A549 (cell line): Measurements from ENCODE around the gene SLC4A3. TPM values are rescaled to one million over a fixed set of nuclear protein-coding genes. Genes with fewer than 3 reads are reported as not detected.
"Not testable (repeated sequence)": the region's sequence is repeated elsewhere in the genome, so short reads cannot be mapped to it uniquely, and the experiment has no call there.

Source experiments
- ATAC-seq, 2 experiments: fragments of 200-7000 bp in 1 of 2; fragments of >200 bp in 1 of 2; cut with Nextera tagmentation in 1 of 2; cut with Tn5 transposase in 1 of 2; 3 replicates each; pipeline versions ENCODE4 v1.8.0 to v1.9.1; 2018 to 2020; ENCODE audit warnings: mild to moderate bottlenecking in 1 of 2, moderate library complexity in 1 of 2
- CTCF ChIA-PET: fragments of 300-600 bp; sonication (Branson Sonifier 250); formaldehyde crosslinking; extraction: SDS; loops from one replicate; lab custom pipeline; 2021; ENCODE audit warnings: antibody characterized with exemption, inconsistent platforms; lab: Yijun Ruan, JAX
- POLR2A ChIA-PET: fragments of 350-600 bp; formaldehyde crosslinking; extraction: SDS; loops from one replicate; lab custom pipeline; 2021; ENCODE audit warnings: antibody characterized with exemption, inconsistent platforms; lab: Yijun Ruan, JAX
- DNase-seq, 2 experiments: peaks; one replicate each; pipeline versions ENCODE4 v3.0.0 to v3.0.0-alpha.2; 2011 to 2016; ENCODE audit warnings: low read depth in 1 of 2, low spot score in 1 of 2
- FAIRE-seq: peaks from 2 replicates; lab custom pipeline; 2011; peaks lifted over from hg19 to GRCh38; lab: Jason Lieb, UNC
- H3K27ac ChIP-seq, 2 experiments: fragments of >200 bp; sonication (Bioruptor Twin); formaldehyde crosslinking; 3 replicates each; pipeline ENCODE4 v1.5.1; 2016 to 2017
- H3K4me1 ChIP-seq: fragments of >200 bp; sonication (Bioruptor Twin); formaldehyde crosslinking; 3 replicates; pipeline ENCODE4 v1.6.1; 2016
- H3K4me2 ChIP-seq: fragments of >200 bp; sonication (Bioruptor Twin); formaldehyde crosslinking; 3 replicates; pipeline ENCODE4 v1.6.1; 2016
- H3K4me3 ChIP-seq: fragments of >200 bp; sonication (Bioruptor Twin); formaldehyde crosslinking; 3 replicates; pipeline ENCODE4 v1.5.1; 2016
- H3K9me3 ChIP-seq: fragments of >200 bp; sonication (Bioruptor Twin); formaldehyde crosslinking; 3 replicates; pipeline ENCODE4 v1.6.1; 2016
- ATOH8 ChIP-seq: fragments of 250-450 bp; sonication (Bioruptor Pico); IDR thresholded peaks from 2 replicates; pipeline ENCODE4 v1.5.0; 2020; ENCODE audit warnings: low read depth, mild to moderate bottlenecking, moderate library complexity
- BHLHE40 ChIP-seq: IDR thresholded peaks from 2 replicates; pipeline ENCODE4 v1.6.1; 2012; ENCODE audit warnings: low read depth, low read length, inconsistent platforms
- EHMT2 ChIP-seq: fragments of 200-600 bp; sonication (generic); IDR thresholded peaks from 2 replicates; pipeline ENCODE4 v1.6.1; 2016; ENCODE audit warnings: antibody characterized with exemption, low read depth, mild to moderate bottlenecking, moderate library complexity
- HMGXB4 ChIP-seq: fragments of 250-450 bp; sonication (Bioruptor Pico); IDR thresholded peaks from 2 replicates; pipeline ENCODE4 v1.5.0; 2021; ENCODE audit warnings: mild to moderate bottlenecking, moderate library complexity, borderline replicate concordance
- HOXB5 ChIP-seq: fragments of 250-450 bp; sonication (Bioruptor Pico); IDR thresholded peaks from 2 replicates; pipeline ENCODE4 v1.5.0; 2020; ENCODE audit warnings: mild to moderate bottlenecking, moderate library complexity
- JUN ChIP-seq, 2 experiments: fragments of >200 bp; sonication (Bioruptor Twin); formaldehyde crosslinking; IDR thresholded peaks; 2 replicates in 1 of 2; 3 replicates in 1 of 2; pipeline ENCODE4 v1.6.1; 2016 to 2017
- JUNB ChIP-seq: fragments of >200 bp; sonication (Bioruptor Twin); formaldehyde crosslinking; IDR thresholded peaks from 2 replicates; pipeline ENCODE4 v1.6.1; 2016
- MYC ChIP-seq: IDR thresholded peaks from 2 replicates; pipeline ENCODE4 v1.6.1; 2012; ENCODE audit warnings: mild to moderate bottlenecking, inconsistent platforms, low read length, improper control_type of control experiment, borderline replicate concordance
- NPAS2 ChIP-seq: fragments of 250-450 bp; sonication (Bioruptor Pico); IDR thresholded peaks from 2 replicates; pipeline ENCODE4 v1.8.0; 2022; ENCODE audit warnings: mild to moderate bottlenecking, moderate library complexity, borderline replicate concordance
- RCOR1 ChIP-seq: fragments of 150-350 bp; IDR thresholded peaks from 2 replicates; pipeline ENCODE4 v1.6.1; 2014; ENCODE audit warnings: antibody characterized with exemption, low read length, low read depth
- RNF2 ChIP-seq: fragments of 200-600 bp; sonication (generic); IDR thresholded peaks from 2 replicates; pipeline ENCODE4 v1.6.1; 2016; ENCODE audit warnings: low read depth, mild to moderate bottlenecking, antibody characterized with exemption, moderate library complexity, borderline replicate concordance
- ZC3H11A ChIP-seq: fragments of 450-650 bp; IDR thresholded peaks from 2 replicates; pipeline ENCODE4 v1.6.1; 2014; ENCODE audit warnings: antibody characterized with exemption, mild to moderate bottlenecking
- WGBS: methylation state at CpG from one replicate; pipeline ENCODE4 v1.1.6; 2017; ENCODE audit errors: missing lambda C conversion rate; 5-methylcytosine and 5-hydroxymethylcytosine counted together
- polyA plus RNA-seq, 4 experiments: library from polyadenylated mRNA; depleted of rRNA in 3 of 4; stranded (reverse); fragments of >200 nt; fragmentation: RNase III in 1 of 4; extraction: RNeasy Plus Mini Kit Qiagen cat#74134 plus additional on column Dnase treatment in 1 of 4; gene quantifications; 2 replicates in 3 of 4; 3 replicates in 1 of 4; pipeline ENCODE4 v1.2.3, GENCODE V29; 2011 to 2017

SLC4A3 gene
- polyA plus RNA-seq, 2 of the 4 experiments (the other 2 are of a cell fraction): 1.4 to 3.6 TPM

DNA sequence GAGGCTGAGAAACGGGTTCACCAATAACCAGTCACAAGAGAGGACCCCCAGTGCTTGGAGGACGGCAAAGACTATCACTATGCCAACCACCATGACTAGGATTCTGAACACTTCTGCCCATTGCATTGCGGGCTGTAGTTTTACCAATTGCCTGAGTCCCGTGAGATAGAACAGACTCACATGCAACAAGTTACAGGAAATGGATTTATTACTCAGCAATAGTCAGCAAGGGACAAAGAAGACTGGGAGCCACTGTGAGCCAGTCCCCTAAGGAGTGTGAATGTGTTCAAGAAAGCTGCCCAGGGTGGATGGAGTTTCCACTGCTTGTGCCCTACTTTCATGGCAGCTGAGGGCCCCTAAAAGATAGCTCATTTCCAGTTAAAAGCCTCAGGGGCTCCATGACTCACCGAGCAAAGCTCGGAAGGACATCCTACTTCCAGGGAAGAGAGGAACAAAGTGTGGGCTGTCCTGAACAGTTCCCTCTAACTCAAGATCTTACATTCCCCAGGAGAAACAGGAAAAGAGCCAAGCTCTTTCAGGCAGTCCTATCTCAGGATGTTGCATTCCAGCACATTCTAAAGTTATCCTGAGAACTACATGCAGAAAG lies 54.4 kb downstream of the SLC4A3 start:
- FAIRE-seq: no peak
- ChIA-PET POLR2A (no interaction called here), CTCF (interaction anchor here (3.5 kb wide), 1 partner anchor 8 kb away, joined by 22 read pairs; no protein-coding TSS in a partner anchor)
- TF ChIP-seq RCOR1 (no peak), JUN (IDR thresholded peaks at IDR 0.05) (no peak), ATOH8 (no peak), HMGXB4 (no peak), HOXB5 (no peak), ZC3H11A (no peak), MYC (no peak)
- WGBS: 25% methylated on average over 6 of the region's 6 CpGs
- Histone ChIP-seq H3K4me3 (no peak overlapping the region), H3K4me2 (no peak overlapping the region), H3K9me3 (0 out of 3 replicates have a peak, but pooled peaks cover 5% of the 10 kb centered on the region), H3K4me1 (no peaks in the 10 kb centered on the region), H3K27ac (no peak overlapping the region)
- DNase-seq: no peak
- no peak for ATAC-seq

GRCh38 chr2:219683474-219683873 lies 56.0 kb downstream of the SLC4A3 start:
- H3K4me2 ChIP-seq, H3K9me3 ChIP-seq, H3K27ac ChIP-seq, POLR2A ChIA-PET, H3K4me1 ChIP-seq, DNase-seq, FAIRE-seq, H3K4me3 ChIP-seq, ATAC-seq: not testable (repeated sequence)
- 6% methylated on average over 2 of the region's 2 CpGs for WGBS
- CTCF ChIA-PET: interaction anchor here (1.2 kb wide), 1 partner anchor 142 kb away, joined by 4 read pairs; no protein-coding TSS in a partner anchor

GRCh38 chr2:219684721-219685689 lies 57.6 kb downstream of the SLC4A3 start:
- Histone ChIP-seq H3K4me3 (no peak overlapping the region), H3K27ac (no peak overlapping the region), H3K4me1 (no peaks in the 10 kb centered on the region), H3K9me3 (0 out of 3 replicates have a peak, but pooled peaks cover 5% of the 10 kb centered on the region), H3K4me2 (peak overlapping the region; percentile 30; the same call in 1 of the 3 replicates)
- ChIA-PET POLR2A (no interaction called here), CTCF (no interaction called here)
- no peak for TF ChIP-seq ZC3H11A
- WGBS: 54% methylated on average over 17 of the region's 18 CpGs
- no peak for DNase-seq
- ATAC-seq: peak in 1 of 2 experiments; percentile 50; a peak in 3 of 6 replicates
- no peak for FAIRE-seq

DNA sequence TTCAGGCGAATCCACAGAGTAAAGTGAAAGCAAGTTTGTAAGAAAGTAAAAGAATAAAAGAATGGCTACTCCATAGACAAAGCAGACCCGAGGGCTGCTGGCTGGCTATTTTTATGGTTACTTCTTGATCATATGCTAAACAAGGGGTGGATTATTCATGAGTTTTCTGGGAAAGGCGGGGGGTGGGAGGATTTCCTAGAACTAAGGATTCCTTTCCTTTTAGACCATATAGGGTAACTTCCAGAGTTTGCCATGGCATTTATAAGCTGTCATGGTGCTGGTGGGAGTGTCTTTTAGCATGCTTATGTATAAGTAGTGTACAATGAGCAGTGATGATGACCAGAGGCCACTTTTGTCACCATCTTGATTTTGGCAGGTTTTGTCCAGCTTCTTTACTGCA lies 59.8 kb downstream of the SLC4A3 start:
- FAIRE-seq: no peak
- Histone ChIP-seq H3K9me3 (0 out of 3 replicates have a peak, but pooled peaks cover 5% of the 10 kb centered on the region), H3K27ac (no peak overlapping the region), H3K4me3 (no peak overlapping the region), H3K4me2 (no peak overlapping the region)
- DNase-seq: no peak
- POLR2A ChIA-PET: interaction anchor here (0.6 kb wide), 1 partner anchor 134 kb away, joined by 3 read pairs; no protein-coding TSS in a partner anchor
- no peak for TF ChIP-seq NPAS2
- no peak for TF ChIP-seq BHLHE40
- no peak for TF ChIP-seq RNF2
- TF ChIP-seq RCOR1: no peak
- no peak for TF ChIP-seq JUN (IDR thresholded peaks at IDR 0.05)
- TF ChIP-seq JUNB: no peak
- TF ChIP-seq EHMT2: no peak
- TF ChIP-seq, all 56 proteins: peak for 0
- WGBS: 41% methylated on average over 3 of the region's 3 CpGs
- H3K4me1 ChIP-seq: no peaks in the 10 kb centered on the region
- CTCF ChIA-PET: interaction anchor here (0.6 to 6.5 kb wide), 4 partner anchors 15 to 795 kb away, joined by 3 to 69 read pairs (median 18); partner anchors contain the start of gene CHPF
- no peak for ATAC-seq
